Measurements from ENCODE around the gene DNAH17. TPM values are rescaled to one million over a fixed set of nuclear protein-coding genes. Genes with fewer than 3 reads are reported as not detected.

The DNAH17 gene
- total RNA-seq, 2 donors from 2014 or later: 0.76 to 1.0 TPM

GRCh38 chr17:78615631-78616030 lies 38.4 kb upstream of the DNAH17 start:
- ATAC-seq (replicated peaks in 1 of 2): no peak
- no peaks in the 10 kb centered on the region for H3K27me3 Mint-ChIP-seq (ENCODE audit: low read depth)
- no peaks in the 10 kb centered on the region for H3K36me3 Mint-ChIP-seq (ENCODE audit: insufficient read depth in 2 of 2)
- H3K4me3 Mint-ChIP-seq: no peak overlapping the region
- no peaks in the 10 kb centered on the region for H3K4me1 Mint-ChIP-seq (ENCODE audit: low read depth)
- no peak overlapping the region for H3K27ac Mint-ChIP-seq
- DNase-seq: no peak
- H3K9me3 Mint-ChIP-seq: no peaks in the 10 kb centered on the region

GRCh38 chr17:78613416-78613815 lies 36.2 kb upstream of the DNAH17 start:
- no peaks in the 10 kb centered on the region for H3K36me3 Mint-ChIP-seq (ENCODE audit: insufficient read depth in 2 of 2)
- no peaks in the 10 kb centered on the region for H3K4me1 Mint-ChIP-seq (ENCODE audit: low read depth)
- ATAC-seq (replicated peaks in 1 of 2) (no peak), DNase-seq (no peak)
- H3K4me3 Mint-ChIP-seq: no peak overlapping the region
- H3K27me3 Mint-ChIP-seq (ENCODE audit: low read depth): no peaks in the 10 kb centered on the region
- no peaks in the 10 kb centered on the region for H3K9me3 Mint-ChIP-seq
- no peak overlapping the region for H3K27ac Mint-ChIP-seq

- peaks cover 0 to 2% of the 10 kb centered on the region in 2 donors for H3K9me3 Mint-ChIP-seq
- H3K36me3 Mint-ChIP-seq (ENCODE audit: insufficient read depth in 2 of 2): no peaks in the 10 kb centered on the region
- no peaks in the 10 kb centered on the region for H3K4me1 Mint-ChIP-seq (ENCODE audit: low read depth)
- DNase-seq (no peak), ATAC-seq (replicated peaks in 1 of 2) (no peak)
- no peak overlapping the region for H3K27ac Mint-ChIP-seq
- H3K27me3 Mint-ChIP-seq (ENCODE audit: low read depth): no peaks in the 10 kb centered on the region
- H3K4me3 Mint-ChIP-seq: no peak overlapping the region
These were observed 34.4 kb upstream of the DNAH17 start for GRCh38 chr17:78611607-78612006.

GRCh38 chr17:78610951-78611511 lies 33.8 kb upstream of the DNAH17 start:
- H3K4me3 Mint-ChIP-seq: no peak overlapping the region
- H3K27me3 Mint-ChIP-seq (ENCODE audit: low read depth): no peaks in the 10 kb centered on the region
- ATAC-seq (replicated peaks in 1 of 2) (no peak), DNase-seq (no peak)
- H3K36me3 Mint-ChIP-seq (ENCODE audit: insufficient read depth in 2 of 2): no peaks in the 10 kb centered on the region
- peaks cover 0 to 2% of the 10 kb centered on the region in 2 donors for H3K9me3 Mint-ChIP-seq
- H3K27ac Mint-ChIP-seq: no peak overlapping the region
- no peaks in the 10 kb centered on the region for H3K4me1 Mint-ChIP-seq (ENCODE audit: low read depth)

- ATAC-seq (replicated peaks in 1 of 2): no peak
- no peak for DNase-seq
- Mint-ChIP-seq H3K27me3 (ENCODE audit: low read depth) (no peaks in the 10 kb centered on the region), H3K27ac (no peak overlapping the region), H3K36me3 (ENCODE audit: insufficient read depth in 2 of 2) (no peaks in the 10 kb centered on the region), H3K9me3 (peaks cover 0 to 2% of the 10 kb centered on the region in 2 donors), H3K4me3 (no peak overlapping the region), H3K4me1 (ENCODE audit: low read depth) (no peaks in the 10 kb centered on the region)
These were observed 32.0 kb upstream of the DNAH17 start for GRCh38 chr17:78609191-78609641.

GRCh38 chr17:78608804-78609186 lies 31.6 kb upstream of the DNAH17 start:
- Mint-ChIP-seq H3K36me3 (ENCODE audit: insufficient read depth in 2 of 2) (no peaks in the 10 kb centered on the region), H3K27ac (no peak overlapping the region), H3K27me3 (ENCODE audit: low read depth) (no peaks in the 10 kb centered on the region), H3K4me3 (no peak overlapping the region), H3K9me3 (peaks cover 0 to 2% of the 10 kb centered on the region in 2 donors), H3K4me1 (ENCODE audit: low read depth) (no peaks in the 10 kb centered on the region)
- DNase-seq (no peak), ATAC-seq (replicated peaks in 1 of 2) (no peak)

GRCh38 chr17:78608122-78608803 lies 31.1 kb upstream of the DNAH17 start:
- no peak for ATAC-seq (replicated peaks in 1 of 2)
- Mint-ChIP-seq H3K4me1 (ENCODE audit: low read depth) (no peaks in the 10 kb centered on the region), H3K27me3 (ENCODE audit: low read depth) (no peaks in the 10 kb centered on the region), H3K9me3 (peaks cover 0 to 2% of the 10 kb centered on the region in 2 donors), H3K36me3 (ENCODE audit: insufficient read depth in 2 of 2) (no peaks in the 10 kb centered on the region), H3K4me3 (no peak overlapping the region), H3K27ac (no peak overlapping the region)
- no peak for DNase-seq

GRCh38 chr17:78607038-78607437 lies 29.8 kb upstream of the DNAH17 start:
- ATAC-seq (replicated peaks in 1 of 2): no peak

GRCh38 chr17:78605886-78606285 lies 28.7 kb upstream of the DNAH17 start:
- Mint-ChIP-seq H3K36me3 (ENCODE audit: insufficient read depth in 2 of 2) (no peaks in the 10 kb centered on the region), H3K4me1 (ENCODE audit: low read depth) (no peaks in the 10 kb centered on the region), H3K27ac (no peak overlapping the region), H3K27me3 (ENCODE audit: low read depth) (no peaks in the 10 kb centered on the region), H3K9me3 (peaks cover 0 to 2% of the 10 kb centered on the region in 2 donors), H3K4me3 (no peak overlapping the region)
- DNase-seq: no peak
- no peak for ATAC-seq (replicated peaks in 1 of 2)

More at GRCh38 chr17:78607038-78607437, 29.8 kb upstream of the DNAH17 start:
- Mint-ChIP-seq H3K9me3 (peaks cover 0 to 2% of the 10 kb centered on the region in 2 donors), H3K4me1 (ENCODE audit: low read depth) (no peaks in the 10 kb centered on the region), H3K27me3 (ENCODE audit: low read depth) (no peaks in the 10 kb centered on the region), H3K27ac (no peak overlapping the region), H3K4me3 (no peak overlapping the region), H3K36me3 (ENCODE audit: insufficient read depth in 2 of 2) (no peaks in the 10 kb centered on the region)
- DNase-seq: no peak

GRCh38 chr17:78605429-78605828 lies 28.2 kb upstream of the DNAH17 start:
- H3K4me3 Mint-ChIP-seq: no peak overlapping the region
- no peaks in the 10 kb centered on the region for H3K4me1 Mint-ChIP-seq (ENCODE audit: low read depth)
- no peaks in the 10 kb centered on the region for H3K27me3 Mint-ChIP-seq (ENCODE audit: low read depth)
- no peak for ATAC-seq (replicated peaks in 1 of 2)
- no peak for DNase-seq
- H3K36me3 Mint-ChIP-seq (ENCODE audit: insufficient read depth in 2 of 2): no peaks in the 10 kb centered on the region
- H3K27ac Mint-ChIP-seq: no peak overlapping the region
- H3K9me3 Mint-ChIP-seq: peaks cover 0 to 2% of the 10 kb centered on the region in 2 donors

GRCh38 chr17:78602246-78602645 lies 25.1 kb upstream of the DNAH17 start:
- H3K36me3 Mint-ChIP-seq (ENCODE audit: insufficient read depth in 2 of 2): no peaks in the 10 kb centered on the region
- no peak for DNase-seq
- H3K27ac Mint-ChIP-seq: no peak overlapping the region
- no peaks in the 10 kb centered on the region for H3K9me3 Mint-ChIP-seq
- no peaks in the 10 kb centered on the region for H3K27me3 Mint-ChIP-seq (ENCODE audit: low read depth)
- no peak for ATAC-seq (replicated peaks in 1 of 2)
- peaks cover 9% of the 10 kb centered on the region for H3K4me1 Mint-ChIP-seq (ENCODE audit: low read depth)
- H3K4me3 Mint-ChIP-seq: no peak overlapping the region

- DNase-seq (no peak), ATAC-seq (replicated peaks in 1 of 2) (no peak)
- no peak overlapping the region for H3K4me3 Mint-ChIP-seq
- no peak overlapping the region for H3K27ac Mint-ChIP-seq
- no peaks in the 10 kb centered on the region for H3K36me3 Mint-ChIP-seq (ENCODE audit: insufficient read depth in 2 of 2)
- no peaks in the 10 kb centered on the region for H3K9me3 Mint-ChIP-seq
- H3K4me1 Mint-ChIP-seq (ENCODE audit: low read depth): peaks cover 10% of the 10 kb centered on the region
- no peaks in the 10 kb centered on the region for H3K27me3 Mint-ChIP-seq (ENCODE audit: low read depth)
These were observed 24.5 kb upstream of the DNAH17 start for GRCh38 chr17:78601577-78602190.

GRCh38 chr17:78600181-78600721 lies 23.1 kb upstream of the DNAH17 start:
- Mint-ChIP-seq H3K27me3 (ENCODE audit: low read depth) (peaks cover 7% of the 10 kb centered on the region), H3K27ac (no peak overlapping the region), H3K4me3 (no peak overlapping the region), H3K9me3 (no peaks in the 10 kb centered on the region), H3K36me3 (ENCODE audit: insufficient read depth in 2 of 2) (no peaks in the 10 kb centered on the region), H3K4me1 (ENCODE audit: low read depth) (peaks cover 10% of the 10 kb centered on the region)
- DNase-seq (no peak), ATAC-seq (replicated peaks in 1 of 2) (no peak)

Data from activated T-cell treated with anti-CD3 and anti-CD28 coated beads, Interleukin-2, amount 50 U/mL, for 72 hours (primary cell).